ENCODE data around the gene DMC1. TPM values are rescaled to one million over a fixed set of nuclear protein-coding genes. Genes with fewer than 3 reads are reported as not detected.
"Not testable (repeated sequence)": the region's sequence is repeated elsewhere in the genome, so short reads cannot be mapped to it uniquely, and the experiment has no call there.

The DMC1 gene
- total and polyA plus RNA-seq, 5 donors: 0.83 to 6.5 (median 2.1) TPM

GRCh38 chr22:38482662-38483308 is 87.2 kb downstream of the DMC1 start:
- Histone ChIP-seq H3K4me3 (ENCODE audit: low read length) (no peak overlapping the region), H3K4me1 (ENCODE audit: control insufficient read depth, insufficient read depth, low read length) (no peaks in the 10 kb centered on the region), H3K27ac (ENCODE audit: low read length) (no peak overlapping the region), H3K27me3 (ENCODE audit: control insufficient read depth, insufficient read depth) (no peaks in the 10 kb centered on the region), H3K9me3 (ENCODE audit: control insufficient read depth, low read length) (no peaks in the 10 kb centered on the region)
- intact Hi-C loops (cut with DNase I): no loop called here
- 97% methylated on average over 6 of the region's 6 CpGs for WGBS
- no peak for ATAC-seq
- no peak for DNase-seq

GRCh38 chr22:38481871-38482332 is 88.1 kb downstream of the DMC1 start:
- H3K27ac ChIP-seq (ENCODE audit: low read length): no peak overlapping the region
- peak in 1 of 2 donors; percentile 14 for ATAC-seq

GRCh38 chr22:38481162-38481870 is 88.7 kb downstream of the DMC1 start:
- H3K4me3 ChIP-seq (ENCODE audit: low read length): no peak overlapping the region
- 94% methylated on average over 3 of the region's 3 CpGs for WGBS
- ATAC-seq (peak; percentile 13 to 15), DNase-seq (no peak)
- intact Hi-C loops (cut with DNase I): no loop called here
- H3K27me3 ChIP-seq (ENCODE audit: control insufficient read depth, insufficient read depth): no peaks in the 10 kb centered on the region
- H3K9me3 ChIP-seq (ENCODE audit: control insufficient read depth, low read length): no peaks in the 10 kb centered on the region
- no peaks in the 10 kb centered on the region for H3K4me1 ChIP-seq (ENCODE audit: control insufficient read depth, insufficient read depth, low read length)
- H3K27ac ChIP-seq (ENCODE audit: low read length): peak overlapping the region; percentile 43

More at GRCh38 chr22:38481871-38482332, 88.1 kb downstream of the DMC1 start:
- Histone ChIP-seq H3K4me1 (ENCODE audit: control insufficient read depth, insufficient read depth, low read length) (no peaks in the 10 kb centered on the region), H3K27me3 (ENCODE audit: control insufficient read depth, insufficient read depth) (no peaks in the 10 kb centered on the region), H3K9me3 (ENCODE audit: control insufficient read depth, low read length) (no peaks in the 10 kb centered on the region), H3K4me3 (ENCODE audit: low read length) (no peak overlapping the region)
- DNase-seq: no peak
- 93% methylated on average over 8 of the region's 8 CpGs for WGBS
- intact Hi-C loops (cut with DNase I): no loop called here

- no peak for DNase-seq
- Histone ChIP-seq H3K4me3 (ENCODE audit: low read length) (no peak overlapping the region), H3K27me3 (ENCODE audit: control insufficient read depth, insufficient read depth) (no peaks in the 10 kb centered on the region), H3K27ac (ENCODE audit: low read length) (peak overlapping the region; percentile 16), H3K9me3 (ENCODE audit: control insufficient read depth, low read length) (no peaks in the 10 kb centered on the region), H3K4me1 (ENCODE audit: control insufficient read depth, insufficient read depth, low read length) (no peaks in the 10 kb centered on the region)
- WGBS: 76% methylated on average over 7 of the region's 7 CpGs
- intact Hi-C loops (cut with DNase I): no loop called here
- ATAC-seq: peak in 1 of 2 donors; percentile 8
Observed at GRCh38 chr22:38479096-38479837, 90.7 kb downstream of the DMC1 start.

- Histone ChIP-seq H3K27me3 (ENCODE audit: control insufficient read depth, insufficient read depth) (no peaks in the 10 kb centered on the region), H3K4me3 (ENCODE audit: low read length) (no peak overlapping the region), H3K4me1 (ENCODE audit: control insufficient read depth, insufficient read depth, low read length) (no peaks in the 10 kb centered on the region), H3K27ac (ENCODE audit: low read length) (no peak overlapping the region), H3K9me3 (ENCODE audit: control insufficient read depth, low read length) (no peaks in the 10 kb centered on the region)
- intact Hi-C loops (cut with DNase I): no loop called here
- 80% methylated on average over 1 of the region's 1 CpG for WGBS
- ATAC-seq (no peak), DNase-seq (no peak)
Observed at GRCh38 chr22:38477585-38477984, 92.4 kb downstream of the DMC1 start.

- ATAC-seq (no peak), DNase-seq (peak in 1 of 3 donors; percentile 38)
- Histone ChIP-seq H3K4me1 (ENCODE audit: control insufficient read depth, insufficient read depth, low read length) (no peaks in the 10 kb centered on the region), H3K4me3 (ENCODE audit: low read length) (no peak overlapping the region), H3K27me3 (ENCODE audit: control insufficient read depth, insufficient read depth) (no peaks in the 10 kb centered on the region), H3K9me3 (ENCODE audit: control insufficient read depth, low read length) (no peaks in the 10 kb centered on the region), H3K27ac (ENCODE audit: low read length) (no peak overlapping the region)
- WGBS: 63% methylated on average over 10 of the region's 10 CpGs
- intact Hi-C loops (cut with DNase I): no loop called here
Observed at GRCh38 chr22:38474003-38474607, 95.9 kb downstream of the DMC1 start.

GRCh38 chr22:38471237-38471636 is 98.7 kb downstream of the DMC1 start:
- Histone ChIP-seq H3K4me1 (ENCODE audit: control insufficient read depth, insufficient read depth, low read length) (no peaks in the 10 kb centered on the region), H3K27me3 (ENCODE audit: control insufficient read depth, insufficient read depth) (no peaks in the 10 kb centered on the region), H3K27ac (ENCODE audit: low read length) (no peak overlapping the region), H3K9me3 (ENCODE audit: control insufficient read depth, low read length) (no peaks in the 10 kb centered on the region), H3K4me3 (ENCODE audit: low read length) (no peak overlapping the region)
- intact Hi-C loops (cut with DNase I): no loop called here
- DNase-seq (peak in 2 of 3 donors; percentile 23 to 27), ATAC-seq (no peak)
- 86% methylated on average over 11 of the region's 11 CpGs for WGBS

- H3K9me3 ChIP-seq (ENCODE audit: control insufficient read depth, low read length); intact Hi-C loops (cut with DNase I); H3K27ac ChIP-seq (ENCODE audit: low read length); H3K4me3 ChIP-seq (ENCODE audit: low read length); ATAC-seq; H3K4me1 ChIP-seq (ENCODE audit: control insufficient read depth, insufficient read depth, low read length); H3K27me3 ChIP-seq (ENCODE audit: control insufficient read depth, insufficient read depth): not testable (repeated sequence)
- DNase-seq: peak in 2 of 3 donors; percentile 28 to 31
- 96% methylated on average over 10 of the region's 10 CpGs for WGBS
Observed at GRCh38 chr22:38470179-38470578, 99.8 kb downstream of the DMC1 start.

GRCh38 chr22:38469306-38469781 is 100.6 kb downstream of the DMC1 start:
- Histone ChIP-seq H3K9me3 (ENCODE audit: control insufficient read depth, low read length) (no peaks in the 10 kb centered on the region), H3K27me3 (ENCODE audit: control insufficient read depth, insufficient read depth) (no peaks in the 10 kb centered on the region), H3K4me1 (ENCODE audit: control insufficient read depth, insufficient read depth, low read length) (no peaks in the 10 kb centered on the region), H3K4me3 (ENCODE audit: low read length) (no peak overlapping the region), H3K27ac (ENCODE audit: low read length) (no peak overlapping the region)
- 93% methylated on average over 6 of the region's 6 CpGs for WGBS
- peak in 2 of 3 donors; percentile 38 to 40 for DNase-seq
- intact Hi-C loops (cut with DNase I): loop anchor here in 1 of 4 donors (10.0 kb wide), 1 partner anchor 55 kb away; no protein-coding TSS in a partner anchor
- no peak for ATAC-seq
